HEK293 (cell line): ENCODE measurements around the gene RSPH1.

Experiments used
- CTCF ChIA-PET: fragments of 350-600 bp; formaldehyde crosslinking; extraction: SDS; loops from one replicate; lab custom pipeline; 2021; ENCODE audit warnings: antibody characterized with exemption; lab: Yijun Ruan, JAX
- POLR2A ChIA-PET: fragments of 300-600 bp; formaldehyde crosslinking; extraction: SDS; loops from one replicate; lab custom pipeline; 2020; ENCODE audit warnings: antibody characterized with exemption, inconsistent platforms; lab: Yijun Ruan, JAX
- H3K27ac ChIP-seq: fragments of 200-500 bp; sonication (Bioruptor generic); 2 replicates; pipeline ENCODE4 v1.5.1; 2014; ENCODE audit warnings: low read depth, low read length, control low read depth, inconsistent platforms; ENCODE audit errors: extremely low read depth
- H3K36me3 ChIP-seq, 2 experiments: fragments of 200-500 bp in 1 of 2; sonication (Bioruptor generic) in 1 of 2; 1 replicate in 1 of 2; 2 replicates in 1 of 2; pipeline ENCODE4 v1.5.1; 2014 to 2017; ENCODE audit warnings: inconsistent platforms in 2 of 2, low read length in 2 of 2; ENCODE audit not compliant: control insufficient read depth in 2 of 2, insufficient read depth in 1 of 2
- H3K4me1 ChIP-seq: fragments of 200-500 bp; sonication (Bioruptor generic); 2 replicates; pipeline ENCODE4 v1.5.1; 2014; ENCODE audit warnings: mild to moderate bottlenecking, low read length, inconsistent platforms; ENCODE audit not compliant: control insufficient read depth, insufficient read depth
- H3K4me3 ChIP-seq: 2 replicates; pipeline ENCODE4 v1.5.1; 2011; ENCODE audit warnings: low read depth, mild to moderate bottlenecking, control low read depth, low read length, moderate library complexity
- H3K9me3 ChIP-seq: fragments of 200-500 bp; sonication (Bioruptor generic); 2 replicates; pipeline ENCODE4 v1.5.1; 2014; ENCODE audit warnings: low read depth, low read length, inconsistent platforms; ENCODE audit not compliant: control insufficient read depth, insufficient read depth
- AEBP2 ChIP-seq: fragments of 450-650 bp; formaldehyde crosslinking; IDR thresholded peaks from 2 replicates; pipeline ENCODE4 v1.5.1; 2016; ENCODE audit warnings: missing biosample characterization, missing genetic modification characterization, borderline replicate concordance
- BCL11A ChIP-seq: fragments of 450-650 bp; formaldehyde crosslinking; IDR thresholded peaks from 2 replicates; pipeline ENCODE4 v1.5.1; 2016; ENCODE audit warnings: low read depth, missing biosample characterization, missing genetic modification characterization
- HOXC10 ChIP-seq: sonication (generic); formaldehyde crosslinking; IDR thresholded peaks from 2 replicates; pipeline ENCODE4 v1.8.1; 2023; ENCODE audit warnings: mild to moderate bottlenecking, missing genetic modification reagents
- PRDM2 ChIP-seq: fragments of 450-650 bp; formaldehyde crosslinking; IDR thresholded peaks from 2 replicates; pipeline ENCODE4 v1.5.1; 2016; ENCODE audit warnings: missing biosample characterization, missing genetic modification characterization, borderline replicate concordance
- REPIN1 ChIP-seq: fragments of 450-650 bp; formaldehyde crosslinking; IDR thresholded peaks from 2 replicates; pipeline ENCODE4 v1.5.1; 2017; ENCODE audit warnings: missing biosample characterization, missing genetic modification characterization, low read depth
- SCRT2 ChIP-seq: fragments of 450-650 bp; formaldehyde crosslinking; IDR thresholded peaks from 2 replicates; pipeline ENCODE4 v1.5.1; 2016; ENCODE audit warnings: missing biosample characterization, missing genetic modification characterization
- ZFP69B ChIP-seq: fragments of 450-650 bp; formaldehyde crosslinking; IDR thresholded peaks from 2 replicates; pipeline ENCODE4 v1.5.1; 2016; ENCODE audit warnings: missing biosample characterization, missing genetic modification characterization
- ZNF140 ChIP-seq: fragments of 450-650 bp; formaldehyde crosslinking; IDR thresholded peaks from 2 replicates; pipeline ENCODE4 v1.5.1; 2016; ENCODE audit warnings: missing biosample characterization, missing genetic modification characterization
- ZNF202 ChIP-seq: fragments of 450-650 bp; formaldehyde crosslinking; IDR thresholded peaks from 2 replicates; pipeline ENCODE4 v1.5.1; 2016; ENCODE audit warnings: missing biosample characterization, missing genetic modification characterization, borderline replicate concordance
- ZNF24 ChIP-seq: fragments of 450-650 bp; formaldehyde crosslinking; IDR thresholded peaks from 2 replicates; pipeline ENCODE4 v1.5.1; 2016; ENCODE audit warnings: missing biosample characterization, missing genetic modification characterization
- ZNF391 ChIP-seq: fragments of 450-650 bp; formaldehyde crosslinking; IDR thresholded peaks from 2 replicates; pipeline ENCODE4 v1.5.1; 2016; ENCODE audit warnings: low read depth, missing biosample characterization, missing genetic modification characterization, borderline replicate concordance
- ZNF529 ChIP-seq: fragments of 450-650 bp; formaldehyde crosslinking; IDR thresholded peaks from 2 replicates; pipeline ENCODE4 v1.5.1; 2017; ENCODE audit warnings: missing genetic modification characterization, missing biosample characterization; ENCODE audit not compliant: insufficient replicate concordance
- ZNF548 ChIP-seq: fragments of 450-650 bp; formaldehyde crosslinking; IDR thresholded peaks from 2 replicates; pipeline ENCODE4 v1.5.1; 2016; ENCODE audit warnings: missing biosample characterization, missing genetic modification characterization
- ZNF561 ChIP-seq: fragments of 450-650 bp; IDR thresholded peaks from 2 replicates; pipeline ENCODE4 v1.5.1; 2018; ENCODE audit warnings: missing biosample characterization, missing genetic modification characterization, borderline replicate concordance
- ZNF792 ChIP-seq: fragments of 450-650 bp; formaldehyde crosslinking; IDR thresholded peaks from 2 replicates; pipeline ENCODE4 v1.5.1; 2016; ENCODE audit warnings: missing biosample characterization, missing genetic modification characterization
- TF ChIP-seq, protein P1 (sequence below): fragments of 450-650 bp; formaldehyde crosslinking; IDR thresholded peaks from 2 replicates; pipeline ENCODE4; 2016; ENCODE audit warnings: missing biosample characterization, missing genetic modification characterization
- TF ChIP-seq, protein P2 (sequence below): sonication (generic); formaldehyde crosslinking; IDR thresholded peaks from 2 replicates; pipeline ENCODE4 v1.8.1; 2022; ENCODE audit warnings: mild to moderate bottlenecking, moderate library complexity, missing genetic modification reagents
- TF ChIP-seq, protein P3 (sequence below): fragments of 450-650 bp; formaldehyde crosslinking; IDR thresholded peaks from 2 replicates; pipeline ENCODE4 v1.5.1; 2016; ENCODE audit warnings: missing biosample characterization, missing genetic modification characterization

Gene RSPH1

DNA sequence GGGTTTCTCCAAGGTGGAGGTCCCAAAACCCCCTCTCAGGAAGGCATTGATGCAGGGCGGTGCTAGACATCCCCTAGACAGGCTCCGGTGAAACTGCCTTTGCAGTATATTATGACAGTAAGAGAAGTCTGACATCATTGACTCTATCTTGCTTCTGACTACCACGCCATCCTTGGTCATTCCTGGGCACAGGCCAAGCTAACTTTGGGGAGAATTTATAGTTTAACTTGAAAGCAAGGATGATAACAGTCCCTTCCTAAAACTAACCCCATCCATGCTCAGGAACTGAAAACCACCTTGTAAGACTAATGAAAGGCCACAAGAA is 30.3 kb downstream of the RSPH1 start:
- ChIA-PET CTCF (interaction anchor here (0.7 kb wide), 1 partner anchor 119 kb away, joined by 3 read pairs; no protein-coding TSS in a partner anchor), POLR2A (no interaction called here)
- no peak overlapping the region for H3K27ac ChIP-seq

More for the DNA sequence above, 30.3 kb downstream of the RSPH1 start:
- Histone ChIP-seq H3K36me3 (no peaks in the 10 kb centered on the region), H3K9me3 (no peaks in the 10 kb centered on the region), H3K4me1 (peaks cover 23% of the 10 kb centered on the region), H3K4me3 (no peak overlapping the region)
- TF ChIP-seq, protein P1, sequence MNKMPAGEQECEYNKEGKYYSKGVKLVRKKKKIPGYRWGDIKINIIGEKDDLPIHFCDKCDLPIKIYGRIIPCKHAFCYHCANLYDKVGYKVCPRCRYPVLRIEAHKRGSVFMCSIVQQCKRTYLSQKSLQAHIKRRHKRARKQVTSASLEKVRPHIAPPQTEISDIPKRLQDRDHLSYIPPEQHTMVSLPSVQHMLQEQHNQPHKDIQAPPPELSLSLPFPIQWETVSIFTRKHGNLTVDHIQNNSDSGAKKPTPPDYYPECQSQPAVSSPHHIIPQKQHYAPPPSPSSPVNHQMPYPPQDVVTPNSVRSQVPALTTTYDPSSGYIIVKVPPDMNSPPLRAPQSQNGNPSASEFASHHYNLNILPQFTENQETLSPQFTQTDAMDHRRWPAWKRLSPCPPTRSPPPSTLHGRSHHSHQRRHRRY (tag by site-specific recombination): no peak
- no peak for TF ChIP-seq SCRT2 (tag by site-specific recombination)
- TF ChIP-seq HOXC10 (CRISPR knock-in tag): no peak
- TF ChIP-seq, protein P2, sequence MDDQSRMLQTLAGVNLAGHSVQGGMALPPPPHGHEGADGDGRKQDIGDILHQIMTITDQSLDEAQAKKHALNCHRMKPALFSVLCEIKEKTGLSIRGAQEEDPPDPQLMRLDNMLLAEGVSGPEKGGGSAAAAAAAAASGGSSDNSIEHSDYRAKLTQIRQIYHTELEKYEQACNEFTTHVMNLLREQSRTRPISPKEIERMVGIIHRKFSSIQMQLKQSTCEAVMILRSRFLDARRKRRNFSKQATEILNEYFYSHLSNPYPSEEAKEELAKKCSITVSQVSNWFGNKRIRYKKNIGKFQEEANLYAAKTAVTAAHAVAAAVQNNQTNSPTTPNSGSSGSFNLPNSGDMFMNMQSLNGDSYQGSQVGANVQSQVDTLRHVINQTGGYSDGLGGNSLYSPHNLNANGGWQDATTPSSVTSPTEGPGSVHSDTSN (CRISPR knock-in tag): no peak
- TF ChIP-seq ZNF24 (tag by site-specific recombination): no peak
- no peak for TF ChIP-seq ZNF202 (tag by site-specific recombination)
- no peak for TF ChIP-seq ZNF391 (tag by site-specific recombination)
- TF ChIP-seq ZNF529 (tag by site-specific recombination): no peak
- TF ChIP-seq BCL11A (tag by site-specific recombination): no peak
- TF ChIP-seq, protein P3, sequence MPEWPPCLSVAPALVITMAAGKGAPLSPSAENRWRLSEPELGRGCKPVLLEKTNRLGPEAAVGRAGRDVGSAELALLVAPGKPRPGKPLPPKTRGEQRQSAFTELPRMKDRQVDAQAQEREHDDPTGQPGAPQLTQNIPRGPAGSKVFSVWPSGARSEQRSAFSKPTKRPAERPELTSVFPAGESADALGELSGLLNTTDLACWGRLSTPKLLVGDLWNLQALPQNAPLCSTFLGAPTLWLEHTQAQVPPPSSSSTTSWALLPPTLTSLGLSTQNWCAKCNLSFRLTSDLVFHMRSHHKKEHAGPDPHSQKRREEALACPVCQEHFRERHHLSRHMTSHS (tag by site-specific recombination): no peak
- TF ChIP-seq ZNF792: no peak
- TF ChIP-seq ZNF561 (tag by site-specific recombination): no peak
- no peak for TF ChIP-seq ZNF548 (tag by site-specific recombination)
- TF ChIP-seq PRDM2 (tag by site-specific recombination): no peak
- TF ChIP-seq ZNF140 (tag by site-specific recombination): no peak
- TF ChIP-seq ZFP69B (tag by site-specific recombination): no peak
- TF ChIP-seq REPIN1: no peak
- no peak for TF ChIP-seq AEBP2 (tag by site-specific recombination)
